Measurements from ENCODE around the gene ANAPC7.

ANAPC7 gene

GRCh38 chr12:110351119-110351518 is 52.4 kb downstream of the ANAPC7 start:
- Histone ChIP-seq H3K36me3 (peaks cover 50% of the 10 kb centered on the region), H3K27me3 (ENCODE audit: insufficient read depth, low read depth, severe bottlenecking) (no peaks in the 10 kb centered on the region), H3K9me3 (ENCODE audit: severe bottlenecking) (no peaks in the 10 kb centered on the region), H3K4me3 (ENCODE audit: low read depth, low read length) (no peak overlapping the region), H3K27ac (no peak overlapping the region)
- no peak for DNase-seq
- no peak for TF ChIP-seq CTCF (IDR thresholded peaks at IDR 0.05; ENCODE audit: low read depth, low read length)

DNA sequence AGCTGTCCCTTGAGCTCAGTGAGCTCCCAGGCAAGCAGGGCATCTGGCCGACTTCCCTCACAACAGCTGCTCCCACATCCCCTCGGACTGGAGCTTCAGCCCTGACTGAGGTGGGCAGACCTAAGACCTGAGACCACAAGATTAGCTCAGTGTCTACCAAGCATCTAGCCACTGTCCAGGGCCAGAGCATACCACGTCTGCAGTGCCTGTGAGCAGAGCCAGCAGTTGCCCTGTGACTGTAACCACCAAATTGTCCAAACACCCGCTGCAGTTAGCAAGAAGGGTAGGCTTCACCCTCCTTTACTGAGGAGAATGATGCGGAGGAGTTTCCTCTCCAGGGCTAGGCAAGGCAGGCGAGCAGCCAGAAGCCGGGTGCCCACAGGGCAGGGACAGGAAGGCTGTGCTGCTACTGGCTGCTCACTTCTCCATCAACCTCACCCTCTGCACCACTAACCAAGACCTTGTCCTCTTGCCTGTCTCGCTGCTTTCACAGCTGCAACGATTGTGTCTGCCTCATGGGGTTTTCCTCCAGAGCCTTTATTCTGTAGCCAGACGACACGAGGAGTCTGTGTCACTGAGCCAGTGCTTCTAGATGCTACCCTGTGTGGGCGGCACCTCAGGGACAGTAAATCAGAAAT is 53.9 kb downstream of the ANAPC7 start:
- H3K27me3 ChIP-seq (ENCODE audit: insufficient read depth, low read depth, severe bottlenecking), result no peaks in the 10 kb centered on the region
- no peak for TF ChIP-seq CTCF (IDR thresholded peaks at IDR 0.05; ENCODE audit: low read depth, low read length)
- H3K36me3 ChIP-seq, result peaks cover 65% of the 10 kb centered on the region
- no peaks in the 10 kb centered on the region for H3K9me3 ChIP-seq (ENCODE audit: severe bottlenecking)
- H3K27ac ChIP-seq, result no peak overlapping the region; the same call in 1 of the 2 replicates
- no peak for DNase-seq
- no peak overlapping the region for H3K4me3 ChIP-seq (ENCODE audit: low read depth, low read length)

DNA sequence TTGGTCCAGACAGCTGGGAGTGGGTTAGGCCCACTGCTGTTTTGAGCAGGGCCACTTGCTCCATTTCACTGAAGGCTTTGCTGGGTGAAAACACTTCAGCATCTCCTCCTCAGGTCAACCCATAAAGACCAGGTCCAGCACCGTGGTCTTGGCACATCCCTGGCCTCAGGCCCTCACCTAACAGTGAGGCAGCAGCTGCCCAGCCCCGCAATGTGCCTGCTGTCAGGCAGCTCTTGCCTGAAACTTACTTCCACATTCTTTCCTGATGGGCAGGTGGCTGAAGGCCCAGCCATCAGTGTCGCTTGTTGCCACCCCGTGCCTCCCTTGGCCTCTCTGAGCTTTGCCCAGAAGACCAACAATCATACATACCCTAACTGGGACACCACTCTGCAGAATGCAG is 54.4 kb downstream of the ANAPC7 start:
- no peak overlapping the region for H3K27ac ChIP-seq
- H3K4me3 ChIP-seq (ENCODE audit: low read depth, low read length), result no peak overlapping the region
- TF ChIP-seq CTCF (IDR thresholded peaks at IDR 0.05; ENCODE audit: low read depth, low read length), result no peak
- no peaks in the 10 kb centered on the region for H3K9me3 ChIP-seq (ENCODE audit: severe bottlenecking)
- H3K27me3 ChIP-seq (ENCODE audit: insufficient read depth, low read depth, severe bottlenecking), result no peaks in the 10 kb centered on the region
- no peak for DNase-seq
- H3K36me3 ChIP-seq, result peaks cover 70% of the 10 kb centered on the region

DNA sequence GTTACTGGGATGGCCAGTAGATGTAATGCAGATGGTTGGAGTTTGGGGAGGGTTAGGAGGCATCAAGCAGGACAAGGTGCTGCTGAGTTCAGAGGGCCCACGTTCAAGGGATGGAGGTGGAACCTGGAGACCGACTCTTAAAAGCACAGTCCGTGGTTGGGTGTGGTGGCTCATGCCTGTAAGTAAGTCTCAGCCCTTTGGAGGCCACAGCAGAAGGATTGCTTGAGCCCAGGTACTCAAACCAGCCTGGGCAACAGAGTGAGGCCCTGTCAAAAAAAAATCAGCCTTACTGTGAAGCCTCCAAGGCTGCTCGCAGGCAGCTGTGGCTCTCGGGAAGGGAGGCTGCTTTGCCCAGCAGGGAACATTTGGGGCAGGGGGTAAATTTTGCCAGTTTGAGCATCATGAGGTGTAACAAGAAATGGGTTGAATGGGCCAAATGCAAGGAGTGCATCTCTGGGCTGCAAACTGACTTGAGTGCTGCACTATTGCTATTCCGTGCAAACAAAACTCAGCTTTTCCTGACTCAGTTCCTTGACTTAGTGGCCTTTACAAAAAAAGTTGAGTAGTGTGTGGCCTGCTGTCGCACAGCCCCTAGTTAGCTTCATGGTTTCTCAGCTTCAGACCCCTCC is 55.0 kb downstream of the ANAPC7 start:
- DNase-seq, result no peak
- Histone ChIP-seq H3K27ac (no peak overlapping the region), H3K27me3 (ENCODE audit: insufficient read depth, low read depth, severe bottlenecking) (no peaks in the 10 kb centered on the region), H3K9me3 (ENCODE audit: severe bottlenecking) (no peaks in the 10 kb centered on the region), H3K4me3 (ENCODE audit: low read depth, low read length) (no peak overlapping the region), H3K36me3 (peaks cover 76% of the 10 kb centered on the region)
- no peak for TF ChIP-seq CTCF (IDR thresholded peaks at IDR 0.05; ENCODE audit: low read depth, low read length)

- Histone ChIP-seq H3K9me3 (ENCODE audit: severe bottlenecking) (no peaks in the 10 kb centered on the region), H3K36me3 (peaks cover 84% of the 10 kb centered on the region), H3K27ac (no peak overlapping the region), H3K27me3 (ENCODE audit: insufficient read depth, low read depth, severe bottlenecking) (no peaks in the 10 kb centered on the region), H3K4me3 (ENCODE audit: low read depth, low read length) (no peak overlapping the region)
- no peak for DNase-seq
- TF ChIP-seq CTCF (IDR thresholded peaks at IDR 0.05; ENCODE audit: low read depth, low read length), result no peak
Measured at GRCh38 chr12:110347767-110348166, 55.7 kb downstream of the ANAPC7 start.

GRCh38 chr12:110345963-110346362 is 57.5 kb downstream of the ANAPC7 start:
- H3K27ac ChIP-seq, result no peak overlapping the region
- DNase-seq, result no peak
- H3K36me3 ChIP-seq, result peaks cover 97% of the 10 kb centered on the region

More at GRCh38 chr12:110345963-110346362, 57.5 kb downstream of the ANAPC7 start:
- Histone ChIP-seq H3K27me3 (ENCODE audit: insufficient read depth, low read depth, severe bottlenecking) (no peaks in the 10 kb centered on the region), H3K4me3 (ENCODE audit: low read depth, low read length) (no peak overlapping the region), H3K9me3 (ENCODE audit: severe bottlenecking) (no peaks in the 10 kb centered on the region)
- no peak for TF ChIP-seq CTCF (IDR thresholded peaks at IDR 0.05; ENCODE audit: low read depth, low read length)

All from WERI-Rb-1 (cell line).